Measurements from ENCODE around the gene ZDHHC13.

ZDHHC13 gene

GRCh38 chr11:19116971-19117759, at the start of gene ZDHHC13:
ZDHHC13 (plus strand) TSS chr11:19117168; CDS start chr11:19117250, 82 bp downstream.
- peak; percentile 95 for DNase-seq

- peak; percentile 68 for DNase-seq
Measured at GRCh38 chr11:19071255-19071654, 45.7 kb upstream of the ZDHHC13 start.

- no peak for DNase-seq
Measured at GRCh38 chr11:19072464-19072863, 44.5 kb upstream of the ZDHHC13 start.

GRCh38 chr11:19073454-19074415, 43.2 kb upstream of the ZDHHC13 start:
- no peak for DNase-seq

- DNase-seq, result no peak
Measured at GRCh38 chr11:19075636-19076035, 41.3 kb upstream of the ZDHHC13 start.

- DNase-seq, result peak; percentile 86
Measured at GRCh38 chr11:19076744-19077589, 40.0 kb upstream of the ZDHHC13 start.

- no peak for DNase-seq
Measured at GRCh38 chr11:19077965-19078364, 39.0 kb upstream of the ZDHHC13 start.

- no peak for DNase-seq
Measured at GRCh38 chr11:19079643-19080440, 37.1 kb upstream of the ZDHHC13 start.

- DNase-seq, result no peak
Measured at GRCh38 chr11:19080579-19080993, 36.4 kb upstream of the ZDHHC13 start.

GRCh38 chr11:19083166-19083565, 33.8 kb upstream of the ZDHHC13 start:
- no peak for DNase-seq

GRCh38 chr11:19084661-19085315, 32.2 kb upstream of the ZDHHC13 start:
- no peak for DNase-seq

- DNase-seq, result no peak
Measured at GRCh38 chr11:19087658-19088057, 29.3 kb upstream of the ZDHHC13 start.

GRCh38 chr11:19088791-19089190, 28.2 kb upstream of the ZDHHC13 start:
- no peak for DNase-seq

GRCh38 chr11:19089421-19089820, 27.5 kb upstream of the ZDHHC13 start:
- no peak for DNase-seq

GRCh38 chr11:19091366-19091765, 25.6 kb upstream of the ZDHHC13 start:
- DNase-seq, result no peak

GRCh38 chr11:19092342-19092741, 24.6 kb upstream of the ZDHHC13 start:
- DNase-seq, result no peak

- no peak for DNase-seq
Measured at GRCh38 chr11:19092850-19093249, 24.1 kb upstream of the ZDHHC13 start.

- no peak for DNase-seq
Measured at GRCh38 chr11:19093976-19094375, 23.0 kb upstream of the ZDHHC13 start.

- no peak for DNase-seq
Measured at GRCh38 chr11:19094859-19095258, 22.1 kb upstream of the ZDHHC13 start.

GRCh38 chr11:19099093-19099492, 17.9 kb upstream of the ZDHHC13 start:
- DNase-seq, result no peak

GRCh38 chr11:19100885-19101284, 16.1 kb upstream of the ZDHHC13 start:
- no peak for DNase-seq

All from activated CD8-positive, alpha-beta memory T cell treated with anti-CD3 and anti-CD28 coated beads, Interleukin-2, amount 50 U/mL, for 48 hours (primary cell).